Stimulated activated CD4-positive, alpha-beta T cell treated with anti-CD3 and anti-CD28 coated beads, Interleukin-1b, Interleukin-23, amount 100 ng/mL, for 4 hours (primary cell): ENCODE measurements around the gene RIPK1.
"Not testable (repeated sequence)": the region's sequence is repeated elsewhere in the genome, so short reads cannot be mapped to it uniquely, and the experiment has no call there.

Source experiments
- DNase-seq, 2 donors: peaks; one replicate each; pipeline ENCODE4 v3.0.0-alpha.2; 2020; ENCODE audit warnings: low read depth in 2 of 2

Gene RIPK1

DNA sequence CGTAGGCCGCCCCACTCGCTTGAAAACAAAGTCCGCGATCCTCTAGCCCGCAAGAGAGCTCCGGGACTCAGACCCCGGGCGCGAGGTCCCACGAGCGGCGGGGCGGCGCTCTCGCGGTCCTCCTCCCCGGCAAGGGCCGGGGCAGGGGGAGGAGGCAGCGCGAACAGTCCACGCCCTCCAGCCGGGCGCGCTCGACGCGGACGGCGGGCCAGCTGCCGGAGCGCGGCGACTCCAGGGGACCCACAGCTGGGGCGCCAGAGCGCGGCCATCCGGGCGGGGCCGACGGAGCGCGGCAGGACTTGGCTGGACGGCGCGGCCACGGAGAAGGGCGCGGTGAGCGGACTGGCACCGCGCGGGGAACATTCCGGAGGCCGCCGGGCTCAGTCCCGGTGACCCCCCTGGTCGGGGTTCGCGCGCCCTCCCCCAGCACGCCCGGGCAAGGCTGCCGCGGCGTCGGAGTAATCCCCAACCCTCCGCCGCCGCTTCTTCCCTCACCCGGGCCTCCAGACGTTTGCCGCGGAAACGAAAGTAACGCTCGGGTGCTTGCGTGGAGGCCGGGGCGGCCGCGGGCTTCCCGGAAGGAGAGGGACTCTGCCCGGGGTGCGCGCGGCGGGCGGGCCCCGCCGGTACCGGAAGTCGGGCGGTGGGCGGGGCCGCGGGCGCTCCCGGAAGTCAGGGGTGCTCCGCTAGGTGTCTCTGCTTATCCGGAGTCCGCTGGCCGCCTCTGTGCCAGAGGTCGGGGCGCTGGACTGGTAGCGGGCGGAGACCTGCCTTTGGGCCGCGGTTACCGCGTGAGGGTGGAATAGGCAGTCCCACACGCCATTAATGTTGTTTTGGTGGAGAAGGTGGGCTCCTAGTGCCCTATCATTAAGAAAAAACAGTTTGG lies at the start of gene RIPK1:
Gene RIPK1 (plus strand): TSS at position 166 of the 886 bp plus-strand sequence. CDS start 8,330 bp downstream, outside the sequence.
- DNase-seq: peak; percentile 91 to 95

DNA sequence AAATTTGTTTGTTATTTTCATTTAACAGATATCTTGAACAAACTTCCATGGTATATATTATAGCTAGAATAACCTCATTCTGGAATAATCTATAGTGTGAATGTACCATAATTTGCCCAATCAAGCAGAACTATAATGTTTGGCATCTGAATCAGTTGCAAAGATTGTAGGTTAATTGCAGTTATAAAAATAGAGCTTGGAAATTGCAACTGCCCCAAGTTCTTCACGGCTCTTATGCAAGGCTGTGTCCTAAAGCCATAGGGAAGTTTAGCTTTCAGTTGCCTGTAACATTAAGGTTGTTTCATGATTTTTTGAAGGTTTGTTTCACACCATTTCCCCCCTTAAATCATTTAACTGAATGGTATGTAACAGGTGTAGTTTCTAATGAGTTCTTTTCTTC lies 49.2 kb upstream of the RIPK1 start:
- DNase-seq: no peak

DNA sequence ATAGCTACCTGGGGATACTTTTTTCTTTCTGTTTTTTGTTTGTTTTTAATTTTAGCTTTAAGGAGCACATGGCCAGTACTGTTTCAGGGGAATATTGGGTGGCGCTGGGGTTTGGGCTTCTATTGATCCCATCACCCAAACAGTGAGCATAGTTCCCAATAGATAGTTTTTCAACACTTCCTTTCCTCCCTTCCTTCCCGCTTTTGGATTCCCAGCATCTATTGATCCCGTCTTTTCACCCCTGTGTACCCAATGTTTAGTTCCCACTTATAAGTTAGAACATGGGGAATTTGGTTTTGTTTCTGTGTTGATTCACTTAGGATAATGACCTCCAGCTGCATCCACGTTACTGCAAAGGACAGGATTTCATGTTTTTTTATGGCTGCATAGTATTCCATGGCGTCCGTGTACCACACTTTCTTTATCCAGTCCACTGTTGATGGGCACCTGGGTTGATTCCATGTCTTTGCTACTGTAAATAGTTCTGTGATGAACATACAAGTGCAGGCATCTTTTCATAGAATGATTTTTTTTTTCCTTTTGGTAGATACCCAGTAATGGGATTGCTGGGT lies 48.5 kb upstream of the RIPK1 start:
- DNase-seq: no peak

DNA sequence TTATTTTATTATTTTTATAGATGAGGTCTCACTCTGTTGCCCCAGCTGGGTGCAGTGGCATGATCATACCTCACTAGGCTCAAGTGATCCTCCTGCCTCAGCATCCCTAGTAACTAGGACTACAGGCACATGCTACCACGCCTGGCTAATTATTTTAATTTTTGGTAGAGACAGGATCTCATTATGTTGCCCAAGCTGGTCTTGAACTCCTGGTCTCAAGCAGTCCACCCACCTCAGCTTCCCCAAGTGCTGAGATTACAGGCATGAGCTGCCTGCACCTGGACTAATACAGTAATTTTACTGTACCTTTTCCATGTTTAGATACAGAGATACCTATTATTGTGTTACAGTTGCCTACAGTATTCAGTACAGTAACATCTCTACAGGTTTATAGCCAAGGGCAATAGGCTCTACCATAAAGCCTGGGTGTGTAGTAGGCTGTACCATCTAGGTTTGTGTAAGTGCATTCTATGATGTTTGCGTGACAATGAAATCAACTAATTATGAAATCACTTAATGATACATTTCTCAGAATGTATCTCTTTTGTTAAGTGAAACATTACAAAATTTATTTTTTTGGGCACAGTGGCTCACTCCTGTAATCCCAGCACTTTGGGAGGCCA lies 47.2 kb upstream of the RIPK1 start:
- DNase-seq: not testable (repeated sequence)

DNA sequence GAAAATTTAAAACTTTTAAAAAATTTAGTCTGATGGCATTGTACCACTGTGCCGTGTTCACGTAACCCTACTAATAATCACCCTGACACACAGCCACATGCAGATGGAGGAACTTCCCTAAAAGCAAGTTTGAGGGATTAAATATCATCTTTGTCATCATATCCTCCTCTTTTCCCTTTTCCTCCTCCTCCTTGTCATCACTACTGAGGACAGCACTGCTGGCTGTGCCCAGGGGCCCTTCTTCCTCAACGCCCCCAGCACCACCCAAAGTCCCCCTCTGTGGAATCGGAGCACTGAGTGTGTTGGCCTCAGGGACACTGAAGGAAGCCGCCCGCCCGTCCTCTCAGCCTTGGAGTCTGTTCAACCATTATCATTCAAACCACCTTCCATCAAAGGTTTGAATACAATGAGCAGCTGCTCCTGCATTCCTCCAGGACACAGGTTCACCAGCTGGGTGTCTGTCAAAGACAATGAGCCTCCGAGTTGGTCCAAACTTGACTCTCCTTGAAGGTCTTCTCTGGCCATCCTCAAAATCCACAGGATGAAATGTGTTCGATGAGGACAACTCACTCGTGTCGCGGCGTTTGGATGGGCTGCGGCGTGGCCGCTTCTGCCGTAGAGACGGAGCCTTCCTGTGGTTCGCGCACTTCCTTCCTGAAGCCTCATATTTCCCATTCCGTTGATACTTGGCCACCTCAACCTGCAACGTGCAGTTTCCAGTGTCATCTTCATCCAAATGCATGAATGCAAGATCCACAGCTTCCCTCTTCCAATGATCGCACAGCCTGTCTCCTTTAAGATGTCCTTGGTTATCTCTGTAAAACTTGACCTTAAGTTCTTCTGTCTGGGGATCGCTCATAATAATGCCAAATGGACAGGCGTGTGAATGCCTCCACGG lies 45.3 kb upstream of the RIPK1 start:
- peak in 1 of 2 donors; percentile 31 for DNase-seq

DNA sequence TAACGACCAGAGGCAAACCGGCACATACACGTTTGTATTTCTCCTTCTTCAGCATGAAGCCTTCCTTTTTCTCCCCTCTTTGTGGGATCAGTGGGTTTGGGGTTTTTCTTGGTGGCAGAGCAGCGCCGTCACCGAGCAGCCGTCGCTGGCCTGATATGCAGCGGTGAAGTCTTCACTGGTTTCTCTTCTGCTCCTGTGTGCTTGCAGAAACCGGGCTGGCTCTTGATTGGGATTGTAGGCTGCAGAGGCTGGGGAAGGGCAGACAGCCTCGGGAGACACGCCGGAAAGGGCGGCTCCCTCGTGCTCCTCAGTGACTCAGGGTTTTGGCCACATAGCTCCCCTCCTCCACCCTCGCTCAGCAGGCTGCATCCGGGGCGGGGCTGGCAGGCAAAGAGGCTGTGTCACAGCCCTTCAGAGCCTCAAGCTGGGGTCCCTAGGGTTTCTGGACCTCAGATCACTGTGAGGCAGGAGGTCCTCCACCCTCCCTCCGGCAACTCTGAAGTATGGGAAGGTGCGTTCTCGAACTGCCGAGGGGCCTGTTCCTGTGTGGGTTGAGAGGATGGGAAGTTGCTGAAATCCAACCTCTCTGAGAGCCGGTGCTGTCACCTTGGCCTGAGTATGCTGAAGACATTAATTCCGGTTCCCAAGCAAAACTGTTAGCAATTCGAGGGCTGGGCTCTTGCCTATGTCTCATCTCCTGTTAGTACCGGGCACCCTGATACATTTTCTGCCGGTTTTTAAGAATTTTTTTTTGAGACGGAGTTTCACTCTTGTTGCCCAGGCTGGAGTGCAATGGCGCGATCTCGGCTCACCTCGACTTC lies 44.4 kb upstream of the RIPK1 start:
- peak; percentile 75 to 82 for DNase-seq

DNA sequence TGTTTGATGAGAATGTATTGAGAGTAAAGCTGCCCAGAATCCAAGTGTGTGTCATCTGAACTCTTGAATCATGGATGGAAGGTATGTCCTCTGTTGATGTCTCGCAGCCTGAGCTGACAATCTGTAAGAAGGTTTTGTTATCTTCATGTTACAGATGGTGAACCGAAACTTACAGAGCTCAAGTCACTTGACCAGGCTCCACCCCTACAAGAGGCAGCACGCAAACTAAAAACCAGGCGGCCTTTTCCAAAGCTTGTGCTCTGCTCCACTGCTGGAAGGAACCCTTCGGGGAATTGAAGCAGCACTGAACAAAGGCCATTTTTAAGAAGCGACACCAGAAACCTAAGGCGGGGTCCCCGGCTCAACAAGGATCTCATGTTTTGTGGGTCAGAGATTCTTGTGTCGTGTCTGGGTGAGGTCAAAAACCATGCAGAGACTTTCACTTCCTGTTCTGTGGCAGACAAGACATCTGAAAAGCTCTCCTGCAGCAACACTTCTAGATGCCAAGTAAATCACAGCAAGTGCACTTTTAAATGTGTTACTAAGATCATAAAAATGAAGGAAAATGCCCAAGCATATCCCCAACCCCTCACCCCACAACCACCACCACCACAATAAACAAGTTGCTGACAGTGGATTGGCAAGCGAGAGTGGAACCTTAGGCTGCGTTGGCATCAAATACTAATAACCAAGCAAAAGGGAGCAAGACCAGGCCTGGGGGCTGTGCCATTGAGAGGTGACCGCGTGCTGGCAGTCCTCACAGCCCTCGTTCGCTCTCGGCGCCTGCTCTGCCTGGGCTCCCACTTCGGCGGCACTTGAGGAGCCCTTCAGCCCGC lies 41.3 kb upstream of the RIPK1 start:
- DNase-seq: no peak

DNA sequence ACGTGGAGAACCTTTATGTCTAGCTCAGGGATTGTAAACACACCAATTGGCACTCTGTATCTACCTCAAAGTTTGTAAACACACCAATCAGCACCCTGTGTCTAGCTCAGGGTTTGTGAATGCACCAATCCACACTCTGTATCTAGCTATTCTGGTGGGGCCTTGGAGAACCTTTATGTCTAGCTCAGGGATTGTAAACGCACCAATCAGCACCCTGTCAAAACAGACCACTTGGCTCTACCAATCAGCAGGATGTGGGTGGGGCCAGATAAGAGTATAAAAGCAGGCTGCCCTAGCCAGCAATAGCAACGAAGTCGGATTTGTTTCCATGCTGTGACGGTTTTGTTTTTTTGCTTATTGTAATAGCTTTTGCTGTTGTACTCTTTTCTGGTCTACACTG lies 40.1 kb upstream of the RIPK1 start:
- DNase-seq: not testable (repeated sequence)

DNA sequence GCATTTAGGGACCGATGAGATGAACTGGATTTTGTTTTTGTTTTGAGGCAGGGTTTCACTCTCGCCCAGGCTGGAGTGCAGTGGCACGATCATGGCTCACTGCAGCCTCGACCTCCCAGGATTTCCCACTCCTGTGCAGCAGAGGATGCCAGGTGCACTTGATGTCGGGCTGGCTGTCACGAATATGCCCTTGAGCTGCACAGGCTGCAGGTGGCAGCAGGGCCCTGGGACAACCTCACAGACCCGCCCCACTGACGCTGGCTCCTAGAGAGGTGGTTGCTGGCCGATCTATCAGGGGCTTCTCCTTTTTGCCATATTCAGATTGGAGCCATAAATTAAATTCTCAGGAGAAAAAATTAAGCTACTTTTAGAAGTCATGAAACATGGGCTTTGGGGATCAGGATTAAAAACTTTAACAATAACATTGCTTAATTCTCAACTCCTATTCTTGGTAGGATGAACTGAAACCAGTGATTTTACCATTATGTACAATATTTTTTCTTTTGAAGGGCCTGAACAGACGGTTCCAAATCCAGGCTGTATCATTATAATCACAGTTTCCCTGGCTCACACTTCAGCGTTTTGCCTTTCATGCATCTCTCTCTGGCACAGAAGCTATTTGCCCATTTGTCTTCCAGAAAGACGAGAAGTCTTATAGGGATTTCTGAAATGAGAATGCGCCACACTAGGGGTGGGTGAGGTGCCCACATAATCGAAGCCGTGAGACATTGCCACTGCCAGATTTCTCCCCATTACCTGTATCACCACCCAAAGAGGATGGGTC lies 36.2 kb upstream of the RIPK1 start:
- DNase-seq: no peak

DNA sequence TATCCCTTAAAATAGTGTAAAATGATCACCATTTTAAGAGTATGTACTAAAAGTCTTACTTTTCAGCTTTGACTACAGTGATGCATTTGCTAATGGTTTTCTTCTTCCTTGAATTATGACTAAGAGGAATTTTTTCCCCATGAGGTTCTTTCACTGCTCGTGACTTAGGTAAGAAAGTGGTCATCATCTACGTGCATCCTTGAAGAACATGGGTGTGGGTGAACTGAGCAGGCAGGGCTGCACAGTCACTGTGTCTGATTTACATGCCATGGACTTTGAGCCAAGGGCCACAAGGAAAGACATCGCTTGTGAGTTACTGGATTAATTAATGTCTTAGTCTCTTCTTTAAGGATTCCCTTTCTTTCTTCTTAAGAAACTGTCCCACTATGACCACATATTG lies 35.3 kb upstream of the RIPK1 start:
- DNase-seq: no peak

DNA sequence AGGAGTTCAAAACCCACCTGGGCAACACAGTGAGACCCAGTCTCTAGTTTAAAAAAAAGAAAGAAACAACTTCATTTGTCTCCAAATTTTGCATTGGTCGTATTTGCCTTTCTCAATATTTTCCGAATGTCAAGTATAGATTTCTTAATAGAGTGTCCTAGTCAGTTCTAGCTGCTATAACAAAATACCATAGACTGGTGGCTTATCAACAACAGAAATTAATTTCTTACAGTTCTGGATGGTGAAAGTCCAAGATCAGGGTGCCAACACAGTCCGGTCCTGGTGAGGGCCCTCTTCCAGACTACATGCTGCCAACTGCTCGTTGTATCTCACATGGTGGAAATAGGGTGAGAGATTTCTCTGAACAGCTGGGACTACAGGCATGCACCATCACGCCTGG lies 34.6 kb upstream of the RIPK1 start:
- no peak for DNase-seq

DNA sequence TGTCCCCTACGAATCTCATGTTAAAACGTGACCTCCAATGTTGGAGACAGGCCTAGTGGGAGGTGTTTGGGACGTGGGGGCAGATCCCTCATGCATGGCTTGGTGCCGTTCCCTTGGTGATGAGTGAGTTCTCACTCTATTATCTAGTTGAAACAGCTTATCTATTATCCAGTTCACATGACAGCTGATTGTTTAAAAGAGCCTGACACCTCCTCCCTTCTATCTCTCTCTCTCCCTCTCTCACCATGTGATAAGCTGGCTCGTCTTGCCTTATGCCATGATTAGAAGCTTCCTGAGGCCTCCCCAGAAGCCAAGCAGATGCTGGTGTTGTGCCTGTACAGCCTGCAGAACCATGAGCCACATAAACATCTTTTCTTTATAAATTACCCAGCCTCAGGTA lies 32.9 kb upstream of the RIPK1 start:
- no peak for DNase-seq

DNA sequence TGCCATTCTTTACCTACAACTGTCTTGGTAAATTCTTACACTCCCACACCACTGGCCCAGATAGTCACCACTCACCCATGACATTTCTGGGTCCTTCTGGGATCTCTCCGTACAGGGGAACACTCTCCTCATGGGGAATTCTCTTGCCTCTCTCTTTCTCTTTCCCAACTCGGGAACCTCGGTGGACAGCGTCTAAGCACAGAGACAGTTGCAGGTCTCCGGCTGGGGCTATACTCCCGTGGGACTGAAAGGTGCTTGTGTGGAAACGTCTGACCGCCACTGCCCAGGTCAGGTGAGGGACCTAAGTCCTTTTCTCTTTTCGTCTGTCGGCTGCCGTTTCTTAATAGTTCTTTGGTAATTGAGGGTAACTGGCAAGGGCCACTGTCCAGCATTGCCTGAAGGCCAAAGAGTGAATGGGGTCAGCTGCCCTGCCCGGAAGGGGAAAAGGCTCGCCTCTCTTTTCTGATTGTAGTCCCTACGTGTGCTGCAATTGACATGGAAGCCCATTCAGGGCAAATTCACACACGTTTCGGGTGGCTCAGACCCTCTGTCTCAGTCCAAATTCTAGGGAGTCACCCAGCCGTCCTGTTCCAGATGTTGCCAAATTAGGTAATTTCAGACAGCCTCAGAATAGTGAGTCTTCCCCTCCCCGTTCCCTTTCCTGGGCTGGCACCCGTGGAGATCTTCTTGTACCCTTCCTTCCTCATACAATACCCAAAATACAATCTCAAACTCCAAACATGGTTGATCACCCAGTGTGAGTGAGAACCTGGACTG lies 31.2 kb upstream of the RIPK1 start:
- no peak for DNase-seq

DNA sequence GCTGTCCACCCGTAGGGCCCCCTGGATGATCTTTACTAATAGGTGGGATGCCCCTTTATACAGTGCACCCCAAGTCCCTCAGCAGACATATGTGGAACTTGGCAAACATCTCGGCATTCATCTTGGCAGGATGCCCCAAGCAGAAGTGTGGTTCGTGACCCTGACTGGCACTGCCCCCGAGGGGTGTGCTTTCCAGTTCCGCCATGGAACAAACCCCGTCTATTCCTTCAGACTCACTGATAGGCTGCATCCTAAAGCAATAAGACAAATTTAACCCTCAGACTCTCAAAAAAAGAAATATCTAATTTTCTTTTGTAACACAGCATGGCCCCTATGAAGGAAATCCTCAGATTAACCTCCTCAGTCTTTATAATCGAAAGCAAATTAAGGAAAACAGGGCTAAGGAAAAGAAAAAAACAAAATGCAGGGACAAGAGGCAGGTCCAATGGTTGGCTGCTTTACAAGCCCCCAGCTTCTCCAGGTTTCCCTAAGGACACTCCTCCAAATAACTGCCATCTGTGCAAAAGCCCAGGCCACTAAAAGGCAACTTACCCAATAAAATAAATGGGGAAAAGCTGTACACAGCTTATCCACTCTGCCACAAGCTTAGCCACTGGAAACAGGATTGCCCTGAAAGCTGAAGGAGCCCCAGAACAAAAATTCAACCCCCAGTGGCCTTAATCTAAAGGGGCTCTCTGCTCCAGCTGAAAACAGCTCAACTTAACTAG lies 30.5 kb upstream of the RIPK1 start:
- DNase-seq: no peak

DNA sequence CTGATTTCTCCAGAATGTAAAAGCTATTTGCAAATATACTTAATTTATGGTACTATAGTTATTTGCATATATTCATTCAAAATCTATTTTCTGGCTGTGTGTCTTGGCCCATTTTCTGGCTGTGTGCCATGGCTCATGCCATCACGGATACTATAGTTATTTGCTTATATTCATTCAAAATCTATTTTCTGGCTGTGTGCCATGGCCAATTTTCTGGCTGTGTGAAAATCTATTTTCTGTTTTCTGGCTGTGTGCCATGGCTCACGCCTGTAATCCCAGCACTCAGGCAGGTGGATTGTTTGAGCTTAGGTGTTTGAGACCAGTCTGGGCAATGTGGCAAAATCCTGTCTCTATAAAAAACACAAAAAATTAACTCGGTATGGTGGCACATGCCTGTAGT lies 28.9 kb upstream of the RIPK1 start:
- no peak for DNase-seq

DNA sequence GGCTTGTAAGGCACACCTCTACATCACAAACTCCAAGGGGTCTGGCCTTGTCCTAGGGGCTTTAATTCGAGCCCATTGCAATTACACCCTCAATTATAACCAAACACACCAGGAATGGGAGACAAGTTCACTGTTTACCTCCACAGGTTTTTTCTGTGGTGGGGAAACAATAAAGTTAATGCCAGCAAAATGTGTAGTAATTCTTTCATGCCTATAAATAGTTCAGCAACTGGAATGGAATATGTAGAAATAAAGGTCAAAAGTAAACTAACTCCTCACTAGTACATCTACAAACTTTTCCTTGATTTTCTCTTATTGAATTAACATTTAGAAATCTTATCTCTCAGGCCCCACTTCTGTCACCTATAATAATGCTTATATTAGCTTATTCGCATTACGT lies 27.1 kb upstream of the RIPK1 start:
- DNase-seq: no peak

DNA sequence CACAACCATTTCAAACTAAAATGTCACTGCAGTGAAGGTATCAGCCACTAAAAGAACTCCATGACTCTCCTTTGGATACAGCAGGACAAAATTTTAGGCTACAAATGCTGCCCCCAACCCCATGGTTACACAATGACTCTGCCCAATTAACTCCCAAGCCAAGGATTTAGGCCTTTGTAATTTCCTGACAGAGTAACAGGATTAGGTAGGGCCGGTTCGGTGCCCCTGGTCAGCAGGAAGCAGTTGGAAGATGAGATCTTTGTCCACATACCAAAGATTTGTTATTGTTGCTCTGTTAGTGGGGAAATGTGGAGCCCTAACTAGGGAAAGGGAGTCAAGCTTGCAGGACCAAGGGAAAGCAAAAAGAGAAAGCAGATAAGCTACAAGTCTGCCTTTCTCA lies 26.7 kb upstream of the RIPK1 start:
- DNase-seq: no peak

DNA sequence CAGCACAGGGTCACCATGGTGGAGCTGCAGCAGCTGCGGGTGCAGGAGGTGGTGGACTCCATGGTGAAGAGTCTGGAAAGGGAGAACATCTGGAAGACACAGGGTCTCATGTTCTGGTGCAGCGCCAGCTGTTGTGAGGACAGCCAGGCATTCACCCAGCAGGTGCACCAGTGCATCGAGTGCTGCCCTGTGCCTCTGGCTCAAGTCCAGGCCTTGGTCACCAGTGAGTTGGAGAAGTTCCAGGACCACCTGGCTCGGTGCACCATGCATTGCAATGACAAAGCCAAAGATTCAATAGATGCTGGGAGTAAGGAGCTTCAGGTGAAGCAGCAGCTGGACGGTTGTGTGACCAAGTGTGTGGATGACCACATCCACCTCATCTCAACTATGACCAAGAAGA lies 22.9 kb upstream of the RIPK1 start:
- no peak for DNase-seq
